PC-3 (cell line): ENCODE measurements around the gene WHRN. TPM values are rescaled to one million over a fixed set of nuclear protein-coding genes. Genes with fewer than 3 reads are reported as not detected.

Experiments
- ATAC-seq: fragments of 200-7000 bp; cut with Tn5 transposase; 2 replicates; pipeline ENCODE4 v1.9.1; 2020; ENCODE audit warnings: mild to moderate bottlenecking, moderate library complexity
- BruUV-seq: library from RNA; stranded (reverse); fragments of 400-500 nt; replicated peaks from 2 replicates; lab custom pipeline; 2021; lab: Mats Ljungman, UMichigan
- CTCF ChIA-PET: fragments of 300-600 bp; sonication (Branson Sonifier 250); formaldehyde crosslinking; loops from one replicate; lab custom pipeline; 2022; ENCODE audit warnings: antibody characterized with exemption; lab: Charles Lee
- POLR2A ChIA-PET: fragments of 300-600 bp; sonication (Branson Sonifier 250); formaldehyde crosslinking; loops from one replicate; lab custom pipeline; 2022; ENCODE audit warnings: antibody characterized with exemption; ENCODE audit not compliant: unreplicated experiment; lab: Charles Lee
- DNase-seq: peaks from one replicate; pipeline ENCODE4 v3.0.0-alpha.2; 2015
- H2AFZ ChIP-seq: fragments of 300-600 bp; sonication (generic); 2 replicates; pipeline ENCODE4 v1.6.0; 2016; ENCODE audit warnings: antibody characterized with exemption, low read length
- H3F3A ChIP-seq: fragments of 300-600 bp; sonication (generic); one replicate; pipeline ENCODE4 v1.6.0; 2017; ENCODE audit warnings: antibody characterized with exemption, low read length, control low read depth, mild to moderate bottlenecking; ENCODE audit not compliant: unreplicated experiment
- H3K27ac ChIP-seq: fragments of 300-600 bp; sonication (generic); 2 replicates; pipeline ENCODE4 v1.5.1; 2016; ENCODE audit warnings: mild to moderate bottlenecking, low read length
- H3K27me3 ChIP-seq: fragments of 300-600 bp; sonication (generic); 2 replicates; pipeline ENCODE4 v1.6.1; 2016; ENCODE audit warnings: low read length, mixed read lengths
- H3K36me3 ChIP-seq: fragments of 300-600 bp; sonication (generic); 2 replicates; pipeline ENCODE4 v1.6.1; 2016; ENCODE audit warnings: low read depth, mixed run types, low read length, mixed read lengths
- H3K4me1 ChIP-seq: fragments of 300-600 bp; sonication (generic); 2 replicates; pipeline ENCODE4 v1.5.1; 2016; ENCODE audit warnings: low read length; ENCODE audit not compliant: insufficient read depth
- H3K4me2 ChIP-seq: fragments of 300-600 bp; sonication (generic); 2 replicates; pipeline ENCODE4 v1.6.0; 2016; ENCODE audit warnings: low read length
- H3K4me3 ChIP-seq: fragments of 300-600 bp; sonication (generic); 2 replicates; pipeline ENCODE4 v1.5.1; 2016; ENCODE audit warnings: mild to moderate bottlenecking, low read length, mixed read lengths
- H3K79me2 ChIP-seq: fragments of 300-600 bp; sonication (generic); 2 replicates; pipeline ENCODE4 v1.6.1; 2017; ENCODE audit warnings: low read length, mixed read lengths
- H3K9ac ChIP-seq: fragments of 300-600 bp; sonication (generic); 2 replicates; pipeline ENCODE4 v1.6.0; 2016; ENCODE audit warnings: mild to moderate bottlenecking, low read length
- H3K9me2 ChIP-seq: fragments of 300-600 bp; sonication (generic); replicated peaks from 2 replicates; pipeline ENCODE4 v1.6.1; 2016; ENCODE audit warnings: mixed run types, low read length, mixed read lengths
- H3K9me3 ChIP-seq: fragments of 300-600 bp; sonication (generic); 2 replicates; pipeline ENCODE4 v1.6.1; 2016; ENCODE audit warnings: low read length, mixed read lengths
- H4K20me1 ChIP-seq: fragments of 300-600 bp; sonication (generic); 2 replicates; pipeline ENCODE4 v1.6.1; 2016; ENCODE audit warnings: low read length, mixed read lengths
- CTCF ChIP-seq: fragments of 300-600 bp; sonication (generic); conservative IDR thresholded peaks from 2 replicates; pipeline ENCODE4 v1.5.1; 2017; ENCODE audit warnings: antibody characterized with exemption, low read depth, mild to moderate bottlenecking, low read length
- EZH2 ChIP-seq: fragments of 300-600 bp; sonication (generic); IDR thresholded peaks from one replicate; pipeline ENCODE4 v1.6.1; 2017; ENCODE audit warnings: antibody characterized with exemption, mild to moderate bottlenecking, low read length; ENCODE audit not compliant: unreplicated experiment
- EZH2phosphoT487 ChIP-seq: fragments of 300-600 bp; sonication (generic); IDR thresholded peaks from 2 replicates; pipeline ENCODE4 v1.6.1; 2018; ENCODE audit warnings: mild to moderate bottlenecking, antibody characterized with exemption, low read length, borderline replicate concordance
- intact Hi-C: fragments of 100-400 bp; cut with micrococcal nuclease; formaldehyde crosslinking; loops from 2 replicates; pipeline ENCODE4 v1.9.0; 2023
- total RNA-seq: library from RNA; depleted of rRNA; stranded (reverse); fragments of >200 nt; gene quantifications from 2 replicates; pipeline ENCODE4 v1.2.3, GENCODE V29; 2014

The WHRN gene
- total RNA-seq, 1 experiment from 2014 or later = 10.5 TPM

- Histone ChIP-seq H2AFZ (no peak overlapping the region), H3K27me3 (no peaks in the 10 kb centered on the region), H3K9ac (peak overlapping the region; percentile 52), H3K9me2 (no peaks in the 10 kb centered on the region), H3K4me3 (no peak overlapping the region; the same call in 1 of the 2 replicates), H3K9me3 (no peaks in the 10 kb centered on the region), H3K4me2 (peak overlapping the region; percentile 68), H4K20me1 (no peaks in the 10 kb centered on the region), H3K36me3 (no peaks in the 10 kb centered on the region), H3F3A (no peaks in the 10 kb centered on the region), H3K79me2 (no peaks in the 10 kb centered on the region), H3K4me1 (peaks cover 49% of the 10 kb centered on the region), H3K27ac (peak overlapping the region; percentile 86)
- TF ChIP-seq CTCF (no peak), EZH2phosphoT487 (no peak), EZH2 (no peak)
- intact Hi-C loops = loop anchor here (2.0 kb wide), 1 partner anchor 26 kb away; no protein-coding TSS in a partner anchor
- ChIA-PET CTCF (no interaction called here), POLR2A (no interaction called here)
- DNase-seq (peak; percentile 87), ATAC-seq (peak; percentile 95)
- no TSS peak for BruUV-seq
These were observed 138.7 kb downstream of the WHRN start for GRCh38 chr9:114366334-114367128.

GRCh38 chr9:114365194-114365593, 140.1 kb downstream of the WHRN start:
- ChIA-PET POLR2A (no interaction called here), CTCF (no interaction called here)
- H3K36me3 ChIP-seq = no peaks in the 10 kb centered on the region
- H3K9me2 ChIP-seq = no peaks in the 10 kb centered on the region
- H3K4me3 ChIP-seq = no peak overlapping the region
- H3K4me2 ChIP-seq = no peak overlapping the region
- no peaks in the 10 kb centered on the region for H3K27me3 ChIP-seq
- peak overlapping the region; percentile 98 for H3K27ac ChIP-seq
- intact Hi-C loops = no loop called here
- H3F3A ChIP-seq = no peaks in the 10 kb centered on the region
- no peaks in the 10 kb centered on the region for H4K20me1 ChIP-seq
- peak overlapping the region; percentile 72; the same call in 1 of the 2 replicates for H3K9ac ChIP-seq
- no peak overlapping the region for H2AFZ ChIP-seq
- no TSS peak for BruUV-seq
- peaks cover 41% of the 10 kb centered on the region for H3K4me1 ChIP-seq
- H3K79me2 ChIP-seq = no peaks in the 10 kb centered on the region
- no peak for TF ChIP-seq EZH2phosphoT487
- no peak for TF ChIP-seq CTCF
- TF ChIP-seq EZH2 = no peak
- no peak for ATAC-seq
- DNase-seq = no peak
- no peaks in the 10 kb centered on the region for H3K9me3 ChIP-seq
